ENCODE data around the gene CTNNAL1.

GRCh38 chr9:108905494-108905893 is 107.8 kb downstream of the CTNNAL1 start:
- TF ChIP-seq POLR2AphosphoS5 (IDR thresholded peaks at IDR 0.05) (no peak), CTCF (IDR thresholded peaks at IDR 0.05 in 8 of 11, conservative IDR thresholded peaks at IDR 0.05 in 3 of 11) (no peak), POLR2A (IDR thresholded peaks at IDR 0.05) (no peak)

Data from spleen (tissue), 7 donors.